ENCODE results near the gene OR56A5.

OR56A5 gene

GRCh38 chr11:5931061-5931460, 37.2 kb downstream of the OR56A5 start:
- DNase-seq, result no peak

- no peak for DNase-seq
Observed at GRCh38 chr11:5930614-5931013, 37.7 kb downstream of the OR56A5 start.

- DNase-seq, result no peak
Observed at GRCh38 chr11:5929571-5930368, 38.5 kb downstream of the OR56A5 start.

GRCh38 chr11:5928811-5929210, 39.5 kb downstream of the OR56A5 start:
- no peak for DNase-seq

GRCh38 chr11:5928271-5928670, 40.0 kb downstream of the OR56A5 start:
- DNase-seq, result no peak

GRCh38 chr11:5923794-5924193, 44.5 kb downstream of the OR56A5 start:
- DNase-seq, result no peak

GRCh38 chr11:5923427-5923776, 44.9 kb downstream of the OR56A5 start:
- no peak for DNase-seq

- no peak for DNase-seq
Observed at GRCh38 chr11:5922749-5923426, 45.4 kb downstream of the OR56A5 start.

Measured in fibroblast of skin of abdomen (primary cell).